ENCODE results near the gene RABAC1. TPM values are rescaled to one million over a fixed set of nuclear protein-coding genes. Genes with fewer than 3 reads are reported as not detected.

The RABAC1 gene
- total RNA-seq, 1 experiment from 2014 or later, result 66.3 TPM

- Histone ChIP-seq H3K9me2 (ENCODE audit: insufficient read depth) (no peaks in the 10 kb centered on the region), H3K4me2 (ENCODE audit: low read length) (no peak overlapping the region), H3K9ac (ENCODE audit: low read length) (no peak overlapping the region), H3K9me3 (ENCODE audit: control insufficient read depth in 1 of 2, insufficient read depth in 1 of 2, low read depth in 1 of 2, low read length in 2 of 2) (no peaks in the 10 kb centered on the region), H3K36me3 (ENCODE audit: control insufficient read depth in 1 of 2, insufficient read depth in 2 of 2, low read length in 2 of 2) (no peaks in the 10 kb centered on the region), H3K27ac (ENCODE audit: low read depth, low read length) (no peak overlapping the region), H3K27me3 (ENCODE audit: insufficient read depth, low read length) (no peaks in the 10 kb centered on the region), H4K20me1 (ENCODE audit: insufficient read depth) (no peaks in the 10 kb centered on the region), H2AFZ (ENCODE audit: low read depth, low read length, poor library complexity, severe bottlenecking) (no peak overlapping the region), H3K4me3 (replicated peaks in 1 of 2; ENCODE audit: low read depth in 1 of 2, low read length in 2 of 2) (no peak overlapping the region), H3K4me1 (ENCODE audit: control insufficient read depth in 1 of 2, insufficient read depth in 2 of 2, low read length in 2 of 2) (peaks cover 12 to 23% of the 10 kb centered on the region in 2 experiments), H3K79me2 (ENCODE audit: insufficient read depth, low read length) (no peaks in the 10 kb centered on the region)
- ATAC-seq (no peak), DNase-seq (ENCODE audit: low read depth, low spot score) (no peak)
- TF ChIP-seq JUND (IDR thresholded peaks at IDR 0.05), result no peak
- no peak for TF ChIP-seq SIN3A (IDR thresholded peaks at IDR 0.05; ENCODE audit: low read depth)
- TF ChIP-seq ZBTB33 (IDR thresholded peaks at IDR 0.05; ENCODE audit: extremely low read depth, insufficient replicate concordance, low read length), result no peak
- no peak for TF ChIP-seq EZH2 (IDR thresholded peaks at IDR 0.05)
- no peak for TF ChIP-seq SRF (IDR thresholded peaks at IDR 0.05; ENCODE audit: low read depth)
- TF ChIP-seq ZNF274 (IDR thresholded peaks at IDR 0.05; ENCODE audit: low read depth, low read length), result no peak
- no peak for TF ChIP-seq FOSL1 (IDR thresholded peaks at IDR 0.05; ENCODE audit: low read depth)
- no peak for TF ChIP-seq CTCF (IDR thresholded peaks at IDR 0.05 in 2 of 3, conservative IDR thresholded peaks at IDR 0.05 in 1 of 3; ENCODE audit: borderline replicate concordance in 1 of 3, insufficient read depth in 1 of 3, low read depth in 2 of 3, low read length in 2 of 3)
- no peak for TF ChIP-seq POLR2AphosphoS5 (IDR thresholded peaks at IDR 0.05; ENCODE audit: low read depth, low read length)
- no peak for TF ChIP-seq EGR1 (IDR thresholded peaks at IDR 0.05; ENCODE audit: low read depth)
- no peak for TF ChIP-seq REST (IDR thresholded peaks at IDR 0.05; ENCODE audit: low read depth)
- TF ChIP-seq ATF3 (IDR thresholded peaks at IDR 0.05), result no peak
- no peak for TF ChIP-seq CBX3 (IDR thresholded peaks at IDR 0.05; ENCODE audit: low read depth)
- no peak for TF ChIP-seq ELF1 (IDR thresholded peaks at IDR 0.05; ENCODE audit: borderline replicate concordance, low read depth)
- TF ChIP-seq TCF7L2 (IDR thresholded peaks at IDR 0.05; ENCODE audit: borderline replicate concordance, extremely low read depth, insufficient read depth, insufficient read length), result no peak
- ChIA-PET CTCF (no interaction called here), POLR2A (no interaction called here), RAD21 (ENCODE audit: low non-redundant PET in 1 of 2, low total read pairs in 2 of 2, uncharacterized antibody in 2 of 2, unreplicated experiment in 2 of 2) (no interaction called here)
- BruUV-seq (replicated peaks), result no TSS peak
- intact Hi-C loops (cut with micrococcal nuclease), result loop anchor here (5.0 kb wide), 1 partner anchor 43 kb away; the partner anchor contains the start of gene ARHGEF1
These were observed 33.7 kb downstream of the RABAC1 start for GRCh38 chr19:41925208-41926003.

Measured in HCT116 (cell line).